HEK293 (cell line): ENCODE data around the gene PCCA.

Source experiments
- ATF2 ChIP-seq: fragments of 450-650 bp; formaldehyde crosslinking; IDR thresholded peaks from 2 replicates; pipeline ENCODE4 v1.5.1; 2016; ENCODE audit warnings: missing biosample characterization, missing genetic modification characterization, low read depth
- BCL6B ChIP-seq: fragments of 450-650 bp; formaldehyde crosslinking; IDR thresholded peaks from 2 replicates; pipeline ENCODE4 v1.5.1; 2017; ENCODE audit warnings: missing biosample characterization, missing genetic modification characterization
- KLF16 ChIP-seq: fragments of 450-650 bp; formaldehyde crosslinking; IDR thresholded peaks from 2 replicates; pipeline ENCODE4 v1.5.1; 2017; ENCODE audit warnings: missing biosample characterization, missing genetic modification characterization
- ZBTB17 ChIP-seq: fragments of 450-650 bp; formaldehyde crosslinking; IDR thresholded peaks from 2 replicates; pipeline ENCODE4 v1.5.1; 2016; ENCODE audit warnings: missing biosample characterization, missing genetic modification characterization
- ZBTB49 ChIP-seq: fragments of 450-650 bp; formaldehyde crosslinking; IDR thresholded peaks from 2 replicates; pipeline ENCODE4 v1.5.1; 2016; ENCODE audit warnings: missing biosample characterization, missing genetic modification characterization, low read depth
- ZBTB7A ChIP-seq: fragments of 450-650 bp; formaldehyde crosslinking; IDR thresholded peaks from 2 replicates; pipeline ENCODE4 v1.5.1; 2016; ENCODE audit warnings: low read depth, missing biosample characterization, missing genetic modification characterization
- ZBTB8A ChIP-seq: fragments of 450-650 bp; formaldehyde crosslinking; IDR thresholded peaks from 2 replicates; pipeline ENCODE4 v1.5.1; 2016; ENCODE audit warnings: missing biosample characterization, missing genetic modification characterization
- ZNF132 ChIP-seq: fragments of 450-650 bp; formaldehyde crosslinking; IDR thresholded peaks from 2 replicates; pipeline ENCODE4 v1.5.1; 2017; ENCODE audit warnings: missing biosample characterization, missing genetic modification characterization, borderline replicate concordance
- ZNF202 ChIP-seq: fragments of 450-650 bp; formaldehyde crosslinking; IDR thresholded peaks from 2 replicates; pipeline ENCODE4 v1.5.1; 2016; ENCODE audit warnings: missing biosample characterization, missing genetic modification characterization, borderline replicate concordance
- ZNF248 ChIP-seq: fragments of 450-650 bp; formaldehyde crosslinking; IDR thresholded peaks from 2 replicates; pipeline ENCODE4 v1.5.1; 2017; ENCODE audit warnings: missing biosample characterization, missing genetic modification characterization
- ZNF398 ChIP-seq: fragments of 450-650 bp; formaldehyde crosslinking; IDR thresholded peaks from 2 replicates; pipeline ENCODE4 v1.5.1; 2017; ENCODE audit warnings: missing biosample characterization, missing genetic modification characterization
- ZNF416 ChIP-seq: fragments of 450-650 bp; formaldehyde crosslinking; IDR thresholded peaks from 2 replicates; pipeline ENCODE4 v1.5.1; 2016; ENCODE audit warnings: missing biosample characterization, missing genetic modification characterization
- ZNF530 ChIP-seq: fragments of 450-650 bp; formaldehyde crosslinking; IDR thresholded peaks from 2 replicates; pipeline ENCODE4 v1.5.1; 2016; ENCODE audit warnings: low read depth, missing biosample characterization, missing genetic modification characterization
- TF ChIP-seq, protein P1 (sequence below): fragments of 450-650 bp; formaldehyde crosslinking; IDR thresholded peaks from 2 replicates; pipeline ENCODE4 v1.5.1; 2016; ENCODE audit warnings: missing biosample characterization, missing genetic modification characterization

DNA sequence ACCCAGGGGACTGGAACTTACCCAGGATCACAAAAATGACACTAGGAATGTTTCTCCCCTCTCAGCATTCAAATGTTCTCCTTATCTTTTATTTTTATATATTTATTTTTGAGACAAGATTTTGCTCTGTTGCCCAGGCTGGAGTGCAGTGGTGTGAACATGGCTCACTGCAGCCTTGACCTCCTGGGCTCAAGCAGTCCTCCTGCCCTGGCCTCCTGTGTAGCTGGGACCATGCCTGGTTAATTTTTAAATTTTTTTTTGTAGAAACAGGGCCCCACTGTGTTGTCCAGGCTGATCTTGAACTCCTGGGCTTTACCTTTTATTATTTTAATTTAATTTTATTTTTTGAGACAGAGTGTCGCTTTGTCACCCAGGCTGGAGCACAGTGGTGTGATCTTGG, 108.2 kb downstream of the PCCA start:
- no peak for TF ChIP-seq ZBTB8A (tag by site-specific recombination)
- TF ChIP-seq ZNF416, result no peak
- TF ChIP-seq, protein P1, sequence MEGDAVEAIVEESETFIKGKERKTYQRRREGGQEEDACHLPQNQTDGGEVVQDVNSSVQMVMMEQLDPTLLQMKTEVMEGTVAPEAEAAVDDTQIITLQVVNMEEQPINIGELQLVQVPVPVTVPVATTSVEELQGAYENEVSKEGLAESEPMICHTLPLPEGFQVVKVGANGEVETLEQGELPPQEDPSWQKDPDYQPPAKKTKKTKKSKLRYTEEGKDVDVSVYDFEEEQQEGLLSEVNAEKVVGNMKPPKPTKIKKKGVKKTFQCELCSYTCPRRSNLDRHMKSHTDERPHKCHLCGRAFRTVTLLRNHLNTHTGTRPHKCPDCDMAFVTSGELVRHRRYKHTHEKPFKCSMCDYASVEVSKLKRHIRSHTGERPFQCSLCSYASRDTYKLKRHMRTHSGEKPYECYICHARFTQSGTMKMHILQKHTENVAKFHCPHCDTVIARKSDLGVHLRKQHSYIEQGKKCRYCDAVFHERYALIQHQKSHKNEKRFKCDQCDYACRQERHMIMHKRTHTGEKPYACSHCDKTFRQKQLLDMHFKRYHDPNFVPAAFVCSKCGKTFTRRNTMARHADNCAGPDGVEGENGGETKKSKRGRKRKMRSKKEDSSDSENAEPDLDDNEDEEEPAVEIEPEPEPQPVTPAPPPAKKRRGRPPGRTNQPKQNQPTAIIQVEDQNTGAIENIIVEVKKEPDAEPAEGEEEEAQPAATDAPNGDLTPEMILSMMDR, result no peak
- no peak for TF ChIP-seq ZNF248
- TF ChIP-seq ZBTB7A (tag by site-specific recombination), result no peak
- TF ChIP-seq KLF16 (tag by site-specific recombination), result no peak
- no peak for TF ChIP-seq ZBTB17 (tag by site-specific recombination)
- no peak for TF ChIP-seq ATF2
- no peak for TF ChIP-seq ZNF202
- no peak for TF ChIP-seq ZNF530 (tag by site-specific recombination)
- no peak for TF ChIP-seq ZNF132 (tag by site-specific recombination)
- no peak for TF ChIP-seq BCL6B (tag by site-specific recombination)
- no peak for TF ChIP-seq ZNF398
- TF ChIP-seq ZBTB49 (tag by site-specific recombination), result no peak
